Fibroblast of upper back skin (primary cell): ENCODE measurements around the gene SYNE2.
A peak's percentile ranks its signal among the peaks of the same experiment; 100 is the strongest.
"Not testable (repeated sequence)": the region's sequence is repeated elsewhere in the genome, so short reads cannot be mapped to it uniquely, and the experiment has no call there.

Experiments used
- DNase-seq: peaks from one replicate; pipeline ENCODE4 v3.0.0-alpha.2; 2013

The SYNE2 gene

GRCh38 chr14:63852817-63853731 is at the start of gene SYNE2:
TSS of gene SYNE2 (plus strand) at chr14:63853004. CDS start at chr14:63909149, 56,145 bp downstream.
- DNase-seq: peak; percentile 64

GRCh38 chr14:63803221-63803791 is 49.5 kb upstream of the SYNE2 start:
- not testable (repeated sequence) for DNase-seq

GRCh38 chr14:63806064-63806463 is 46.7 kb upstream of the SYNE2 start:
- not testable (repeated sequence) for DNase-seq

- not testable (repeated sequence) for DNase-seq
Measured at GRCh38 chr14:63811692-63812091, 41.1 kb upstream of the SYNE2 start.

DNA sequence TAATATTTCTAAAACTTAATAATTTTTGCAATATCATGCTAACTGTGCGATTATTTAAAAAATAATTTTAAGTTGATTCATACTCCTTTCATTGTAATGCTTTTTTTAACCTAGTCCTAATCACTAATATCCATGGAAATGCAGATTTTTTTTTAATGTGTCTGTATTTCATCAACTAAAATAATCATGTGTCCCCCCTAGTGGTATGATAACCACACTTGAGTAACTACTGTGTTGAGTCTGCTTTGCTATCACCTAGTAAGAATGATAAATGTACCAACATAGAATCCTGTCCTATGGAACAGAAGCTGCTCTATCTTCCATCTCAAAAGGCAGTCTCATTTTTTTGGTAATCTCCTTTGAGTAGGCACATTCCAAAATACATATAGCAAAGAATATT is 19.1 kb upstream of the SYNE2 start:
- DNase-seq: no peak

DNA sequence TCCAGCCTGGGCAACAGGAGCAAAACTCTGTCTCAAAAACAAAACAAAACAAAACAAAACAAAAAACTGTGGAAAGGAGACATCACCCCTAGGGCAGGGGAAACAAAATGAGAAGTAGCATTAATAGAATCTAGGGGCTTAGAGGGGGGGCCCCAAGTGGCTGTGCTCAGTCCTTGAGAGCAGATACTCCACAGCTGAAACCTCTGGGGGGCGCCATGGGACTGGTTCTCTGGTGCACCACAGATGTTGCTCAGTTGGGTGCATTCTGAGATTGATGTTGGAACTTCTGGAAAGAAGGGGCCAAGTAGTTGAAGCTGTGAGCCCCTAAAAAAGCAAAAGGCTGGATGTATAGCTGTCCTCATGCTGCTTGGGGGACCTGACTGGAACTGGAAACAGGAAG is 11.8 kb upstream of the SYNE2 start:
- no peak for DNase-seq

GRCh38 chr14:63843796-63844195 is 9.0 kb upstream of the SYNE2 start:
- DNase-seq: no peak

DNA sequence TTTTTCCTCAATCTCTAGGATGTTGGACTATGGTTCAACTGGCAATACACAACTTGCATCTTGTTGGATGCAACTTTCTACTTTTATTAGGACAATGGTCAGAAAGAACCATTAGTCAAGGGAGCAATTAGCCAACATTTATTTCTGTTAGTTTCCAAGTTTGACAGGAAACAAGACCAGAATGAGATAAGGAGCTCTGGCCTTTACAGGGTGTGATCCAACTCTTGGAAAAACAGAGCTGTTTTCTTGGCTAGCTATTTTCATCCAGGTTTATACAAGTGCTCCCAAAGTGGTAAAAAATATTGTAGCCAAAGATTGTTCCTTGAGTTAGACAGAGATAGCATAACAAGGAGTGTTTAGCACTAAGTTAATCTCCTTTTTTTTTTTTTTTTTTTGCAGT is 3.9 kb upstream of the SYNE2 start:
- no peak for DNase-seq

GRCh38 chr14:63852271-63852816 is 460 bp upstream of the SYNE2 start:
- no peak for DNase-seq

- DNase-seq: peak; percentile 15
Measured at GRCh38 chr14:63853831-63854293, 1.1 kb downstream of the SYNE2 start.

DNA sequence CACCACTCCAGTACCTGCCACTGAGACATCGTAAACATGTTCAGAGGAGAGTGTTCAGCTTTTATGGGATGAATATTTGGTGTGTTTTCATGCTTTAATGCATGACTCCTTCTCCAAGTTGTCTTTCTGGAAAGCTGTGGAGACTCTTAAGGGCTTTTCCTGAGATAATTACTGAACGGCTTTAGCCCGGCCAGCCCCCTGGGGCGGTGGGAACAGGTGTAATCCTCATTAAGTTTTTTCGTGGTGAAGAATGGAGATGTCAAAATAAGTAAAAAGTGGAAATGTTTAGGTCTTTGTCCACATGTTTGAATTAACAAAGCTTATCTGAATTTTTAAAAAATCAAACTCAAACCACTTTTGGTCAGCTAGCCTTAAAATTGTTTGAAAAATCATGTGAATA is 1.5 kb downstream of the SYNE2 start:
- DNase-seq: no peak

GRCh38 chr14:63855281-63855680 is 2.5 kb downstream of the SYNE2 start:
- DNase-seq: no peak

GRCh38 chr14:63857466-63858030 is 4.7 kb downstream of the SYNE2 start:
- DNase-seq: no peak

DNA sequence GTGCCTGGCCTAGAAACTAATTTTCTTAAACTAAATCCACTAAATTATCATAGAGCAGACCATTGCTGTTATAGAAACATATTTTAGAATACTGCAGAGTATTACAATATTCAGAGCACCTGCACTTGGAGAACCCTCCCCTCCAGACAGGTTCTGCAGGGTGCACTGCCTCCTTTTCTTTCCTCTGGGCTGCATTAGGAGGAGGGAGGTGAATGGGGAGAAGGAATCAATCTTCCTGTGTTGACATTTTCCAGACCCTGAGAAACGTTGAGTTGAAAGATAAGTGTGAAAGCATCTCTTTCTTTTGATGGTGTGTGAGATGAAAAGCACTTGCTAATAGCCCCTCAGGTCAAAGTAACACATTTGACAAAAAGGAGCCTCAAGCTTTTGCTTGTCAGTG is 7.3 kb downstream of the SYNE2 start:
- DNase-seq: no peak

DNA sequence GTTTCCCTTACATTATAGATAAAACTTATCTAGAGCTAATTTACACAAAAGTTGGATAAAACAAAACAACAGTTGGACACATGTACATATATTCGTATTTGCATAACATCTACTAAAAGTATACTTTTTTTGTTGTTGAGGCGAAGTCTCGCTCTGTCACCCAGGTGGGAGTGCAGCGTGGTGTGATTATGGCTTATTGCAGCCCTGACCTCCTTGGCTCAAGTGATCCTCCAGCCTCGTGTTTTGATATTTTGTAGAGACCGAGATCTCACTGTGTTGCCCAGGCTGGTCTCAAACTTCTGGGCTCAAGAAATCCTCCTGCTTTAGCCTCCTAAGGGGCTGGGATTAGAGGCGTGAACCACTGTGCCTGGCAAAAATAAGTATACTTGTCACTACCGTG is 9.4 kb downstream of the SYNE2 start:
- no peak for DNase-seq

DNA sequence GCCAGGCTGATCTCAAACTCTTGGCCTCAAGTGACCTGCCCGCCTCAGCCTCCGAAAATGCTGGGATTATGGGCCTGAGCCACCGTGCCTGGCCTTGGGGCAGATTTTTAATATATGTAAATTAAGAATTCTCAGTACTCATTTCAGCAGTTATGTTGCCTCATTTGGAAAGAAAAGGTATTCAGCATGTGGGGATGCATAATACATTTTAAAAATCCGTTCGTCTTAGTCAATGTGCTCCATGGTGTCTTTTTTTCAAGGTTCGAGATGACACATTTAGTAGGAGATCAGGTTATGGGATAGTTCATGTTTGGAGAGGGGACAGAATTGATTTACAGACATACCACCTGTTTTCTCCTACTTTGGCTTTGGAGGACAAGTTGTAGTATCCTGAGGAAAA is 10.2 kb downstream of the SYNE2 start:
- DNase-seq: no peak

DNA sequence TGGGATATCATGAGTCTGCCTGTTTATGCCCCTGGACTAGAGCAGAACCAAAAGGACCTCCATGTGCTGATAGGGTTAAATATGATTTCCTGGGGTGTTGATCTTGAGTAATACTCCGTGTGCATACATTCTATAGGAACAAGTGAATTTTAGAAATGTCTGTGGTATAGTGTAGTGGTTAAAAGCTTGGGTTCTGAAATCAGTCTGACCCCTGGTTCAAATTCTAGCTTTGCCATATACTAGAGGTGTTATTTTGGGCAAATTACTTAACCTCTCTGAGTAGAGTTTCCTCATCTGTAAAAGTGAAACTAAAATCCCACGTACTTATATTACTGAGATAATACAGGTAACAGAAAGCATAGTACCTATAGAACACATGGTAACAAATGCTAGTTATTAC is 12.0 kb downstream of the SYNE2 start:
- not testable (repeated sequence) for DNase-seq

DNA sequence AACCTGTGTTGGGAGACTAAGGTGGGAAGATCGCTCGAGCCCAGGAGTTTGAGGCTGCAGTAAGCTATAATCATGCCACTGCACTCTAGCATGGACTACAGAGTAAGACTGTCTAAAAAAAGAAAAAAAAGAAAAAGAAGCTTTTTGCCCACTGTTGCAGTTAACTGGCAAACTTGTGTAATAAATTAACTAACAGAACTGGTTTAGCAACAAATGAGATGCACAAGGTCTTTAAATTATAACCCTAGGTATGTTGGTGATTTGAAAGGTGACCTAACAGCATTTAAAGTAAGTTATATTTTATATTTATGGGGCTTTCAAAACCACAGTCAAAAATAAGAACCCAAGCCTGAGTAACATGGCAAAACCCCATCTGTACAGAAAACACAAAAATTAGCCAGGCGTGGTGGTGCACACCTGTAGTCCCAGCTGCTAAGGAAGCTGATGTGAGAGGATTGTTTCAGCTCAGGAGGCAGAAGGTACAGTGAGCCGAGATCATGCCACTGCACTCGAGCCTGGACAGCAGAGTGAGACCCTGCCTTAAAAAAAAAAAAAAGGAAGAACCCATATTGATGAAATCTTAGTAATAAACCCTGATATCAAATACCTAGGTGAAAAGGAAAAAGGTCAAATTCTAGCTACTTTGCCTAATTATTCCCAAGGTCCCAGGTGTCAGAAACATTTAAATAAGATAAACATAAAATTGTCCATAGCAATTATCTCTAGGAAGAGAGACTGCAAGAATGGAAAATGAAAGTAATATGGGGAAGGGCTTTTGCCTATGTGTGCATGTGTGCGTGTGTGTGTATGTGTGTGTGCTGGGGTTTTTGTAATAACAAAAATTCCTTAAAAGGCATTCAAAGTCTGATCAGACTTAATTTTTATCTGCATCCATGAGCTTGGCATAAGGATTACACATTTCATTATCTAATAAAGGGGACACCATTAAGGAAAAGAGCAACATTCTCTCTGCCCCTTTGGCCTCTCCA is 15.4 kb downstream of the SYNE2 start:
- peak; percentile 9 for DNase-seq

GRCh38 chr14:63869940-63870752 is 17.3 kb downstream of the SYNE2 start:
- DNase-seq: not testable (repeated sequence)

GRCh38 chr14:63870753-63871037 is 17.9 kb downstream of the SYNE2 start:
- not testable (repeated sequence) for DNase-seq

- no peak for DNase-seq
Measured at GRCh38 chr14:63874223-63874622, 21.4 kb downstream of the SYNE2 start.

- DNase-seq: peak; percentile 41
Measured at GRCh38 chr14:63875311-63875710, 22.5 kb downstream of the SYNE2 start.
